Breast epithelium (tissue), 3 donors: ENCODE results near the gene NKX2-8.

Source experiments
- POLR2A ChIP-seq: fragments of 450-650 bp; IDR thresholded peaks from one replicate; pipeline ENCODE4 v1.6.1; 2016; ENCODE audit warnings: antibody characterized with exemption, mild to moderate bottlenecking, moderate library complexity
- TF ChIP-seq, protein P1 (sequence below), 3 donors: fragments of 450-650 bp; IDR thresholded peaks; one replicate each; pipeline ENCODE4 v1.5.1; 2016 to 2017; ENCODE audit warnings: antibody characterized with exemption in 3 of 3, mild to moderate bottlenecking in 3 of 3, moderate library complexity in 3 of 3

DNA sequence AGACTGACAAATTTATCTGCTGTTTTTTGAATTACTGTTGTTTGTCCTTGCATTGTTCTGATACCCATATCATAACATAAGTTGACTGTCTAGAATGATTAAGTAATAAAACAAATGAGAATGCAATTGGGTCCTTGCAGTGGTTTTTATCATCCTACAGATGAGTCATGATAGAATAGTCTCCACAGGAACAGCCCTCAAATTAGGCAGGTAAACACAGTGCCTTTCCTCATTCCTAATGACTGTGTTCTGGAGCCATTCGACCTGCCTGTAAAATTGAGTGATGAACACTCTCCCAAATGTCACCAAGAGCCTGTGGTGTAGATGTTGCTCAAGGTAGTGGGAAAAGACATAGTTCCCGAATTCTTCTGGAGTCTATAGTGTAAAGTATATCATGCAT, 12.3 kb downstream of the NKX2-8 start:
- TF ChIP-seq, protein P1, sequence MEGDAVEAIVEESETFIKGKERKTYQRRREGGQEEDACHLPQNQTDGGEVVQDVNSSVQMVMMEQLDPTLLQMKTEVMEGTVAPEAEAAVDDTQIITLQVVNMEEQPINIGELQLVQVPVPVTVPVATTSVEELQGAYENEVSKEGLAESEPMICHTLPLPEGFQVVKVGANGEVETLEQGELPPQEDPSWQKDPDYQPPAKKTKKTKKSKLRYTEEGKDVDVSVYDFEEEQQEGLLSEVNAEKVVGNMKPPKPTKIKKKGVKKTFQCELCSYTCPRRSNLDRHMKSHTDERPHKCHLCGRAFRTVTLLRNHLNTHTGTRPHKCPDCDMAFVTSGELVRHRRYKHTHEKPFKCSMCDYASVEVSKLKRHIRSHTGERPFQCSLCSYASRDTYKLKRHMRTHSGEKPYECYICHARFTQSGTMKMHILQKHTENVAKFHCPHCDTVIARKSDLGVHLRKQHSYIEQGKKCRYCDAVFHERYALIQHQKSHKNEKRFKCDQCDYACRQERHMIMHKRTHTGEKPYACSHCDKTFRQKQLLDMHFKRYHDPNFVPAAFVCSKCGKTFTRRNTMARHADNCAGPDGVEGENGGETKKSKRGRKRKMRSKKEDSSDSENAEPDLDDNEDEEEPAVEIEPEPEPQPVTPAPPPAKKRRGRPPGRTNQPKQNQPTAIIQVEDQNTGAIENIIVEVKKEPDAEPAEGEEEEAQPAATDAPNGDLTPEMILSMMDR (IDR thresholded peaks at IDR 0.05), result no peak
- TF ChIP-seq POLR2A, result no peak
